ENCODE results near the gene SLC30A7.

Gene SLC30A7

DNA sequence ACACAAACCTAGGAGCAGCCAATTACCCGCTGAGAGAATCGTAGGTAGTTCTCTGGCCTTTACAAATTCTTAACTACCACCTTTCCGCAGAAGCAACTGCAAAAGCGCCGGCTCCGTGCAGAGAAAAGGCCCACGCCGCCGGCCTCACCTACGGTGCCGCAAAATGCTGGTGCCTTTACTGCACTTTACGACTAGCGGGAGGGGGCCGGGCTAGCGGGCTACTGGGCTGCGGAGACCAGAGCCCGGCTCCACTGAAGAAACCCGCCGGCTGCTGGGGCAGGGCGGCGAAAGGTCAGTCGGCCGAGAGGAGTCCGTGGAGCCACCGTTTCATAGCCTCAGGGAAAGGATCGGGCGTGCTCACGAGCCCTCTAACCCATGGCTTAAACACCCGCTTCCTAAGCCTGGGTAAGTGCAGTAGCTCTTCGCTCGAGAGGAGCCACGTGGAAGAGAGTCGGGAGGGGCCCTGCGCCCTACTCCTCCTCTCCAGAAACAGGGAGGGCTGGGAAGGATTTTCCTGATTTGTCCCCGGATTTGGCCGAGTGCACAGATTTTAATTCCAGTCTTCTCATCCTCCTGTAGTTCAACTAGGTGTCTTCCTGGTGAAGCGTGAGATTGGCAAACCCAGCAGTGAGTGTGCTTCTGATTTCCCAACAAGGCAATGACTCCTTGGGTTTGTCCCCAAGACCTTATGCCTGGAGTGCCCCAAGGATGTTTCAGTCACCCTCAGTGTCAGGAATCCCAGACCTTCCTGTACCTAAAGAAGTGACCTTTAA lies 130.0 kb downstream of the SLC30A7 start, which contains the start of gene DPH5:
TSS of gene DPH5 (minus strand) at position 128 of the 773 bp plus-strand sequence. CDS start 341 bp downstream, outside the sequence.
- DNase-seq (ENCODE audit: low read depth) = peak; percentile 95

DNA sequence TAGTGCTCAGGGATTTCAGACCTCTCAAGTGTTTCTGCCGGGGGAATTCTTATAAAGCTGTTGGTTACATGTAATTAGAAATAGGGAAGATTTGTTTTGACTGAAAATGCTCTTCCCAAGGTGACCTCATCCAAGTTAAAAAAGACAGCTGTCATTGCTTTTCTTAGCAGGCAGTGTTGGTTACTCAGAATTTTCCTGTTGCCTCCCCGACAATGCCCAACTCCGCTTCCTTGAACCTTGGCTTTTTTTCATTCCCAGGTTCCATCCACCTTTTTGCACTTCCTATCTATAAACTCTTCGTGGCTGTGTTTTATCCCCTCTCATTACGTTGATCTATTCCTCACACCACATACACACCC lies 130.5 kb downstream of the SLC30A7 start:
- DNase-seq (ENCODE audit: low read depth) = no peak

DNA sequence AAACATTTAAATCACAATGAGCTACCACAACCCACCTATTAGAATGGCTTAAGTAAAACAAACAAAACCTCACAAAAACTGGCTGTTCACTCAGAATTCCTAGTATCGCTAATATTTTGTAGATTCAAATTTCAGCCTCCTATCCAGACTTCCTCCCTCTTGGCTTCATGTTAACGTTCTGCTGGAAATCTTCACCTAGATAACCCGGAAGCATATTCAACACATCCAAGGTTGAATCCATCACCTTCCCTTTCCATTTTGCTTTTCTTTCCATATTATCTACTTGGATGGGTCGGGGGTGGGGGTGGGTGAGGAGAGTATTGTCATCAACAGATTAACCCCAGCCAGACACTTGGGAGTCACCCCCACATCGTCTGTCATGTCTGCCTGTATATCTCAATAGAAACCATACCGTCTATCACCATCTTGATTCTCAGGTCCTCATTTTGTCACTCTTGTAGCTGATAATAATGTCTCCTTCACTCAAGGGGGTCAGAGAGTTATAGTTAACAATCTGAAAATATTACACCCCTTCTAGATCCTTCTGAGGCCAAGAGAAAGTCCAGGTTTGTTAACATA lies 131.4 kb downstream of the SLC30A7 start:
- no peak for DNase-seq (ENCODE audit: low read depth)

DNA sequence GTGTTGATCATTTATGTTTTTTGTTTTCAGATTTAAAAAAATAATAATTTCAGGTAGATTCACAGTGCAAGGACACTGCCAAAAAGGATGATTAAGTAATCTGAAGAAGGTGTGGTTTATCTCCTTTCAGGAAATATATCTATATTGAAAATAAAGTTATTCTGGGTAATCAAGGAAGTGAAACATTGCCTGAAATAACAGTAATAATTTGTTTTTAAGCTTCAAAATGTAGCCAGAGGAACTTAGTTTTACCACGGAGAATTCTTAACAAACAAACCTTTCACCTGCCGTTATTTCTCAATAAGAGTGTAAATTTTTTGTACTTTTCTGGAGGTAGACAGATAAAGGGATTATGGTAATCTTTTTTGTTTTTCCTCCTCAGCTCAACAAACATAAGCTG lies 132.6 kb downstream of the SLC30A7 start:
- DNase-seq (ENCODE audit: low read depth) = no peak

DNA sequence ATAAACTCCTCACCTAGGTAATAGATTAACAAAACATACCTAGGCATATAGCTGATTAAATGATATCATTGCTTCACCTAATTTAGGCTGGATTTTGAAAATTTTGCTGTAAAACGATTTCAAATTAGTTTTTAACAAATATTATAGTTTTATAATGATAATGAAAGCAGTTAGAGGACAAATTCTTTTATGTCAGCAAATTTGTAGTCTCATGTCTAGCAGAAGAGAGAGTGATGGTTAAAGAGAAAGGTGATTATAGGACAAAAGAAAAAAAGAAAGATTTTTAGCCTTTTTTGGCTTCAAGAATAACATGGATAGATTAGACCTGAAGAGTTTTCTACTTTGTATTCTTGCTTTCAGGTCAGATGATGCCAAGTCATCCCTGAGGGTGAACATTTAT lies 133.3 kb downstream of the SLC30A7 start:
- no peak for DNase-seq (ENCODE audit: low read depth)

DNA sequence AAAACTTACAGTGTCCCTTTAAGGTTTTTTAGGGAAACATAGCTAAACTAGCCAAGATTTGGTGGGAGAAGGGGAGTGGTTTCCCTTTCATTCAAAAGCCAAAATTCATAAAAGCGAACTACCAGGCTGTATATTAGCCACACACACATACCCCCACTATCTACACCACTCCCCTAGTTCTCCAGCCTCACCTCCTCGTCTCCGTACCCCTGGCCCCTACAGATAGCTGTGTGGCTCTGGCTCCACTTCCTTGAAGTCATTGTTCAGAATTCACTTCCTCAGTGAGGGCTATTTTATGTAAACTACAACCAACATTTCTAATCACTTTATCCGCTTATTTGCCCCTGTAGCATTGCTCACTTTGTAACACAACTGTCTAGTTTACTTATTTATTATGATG lies 135.0 kb downstream of the SLC30A7 start:
- no peak for DNase-seq (ENCODE audit: low read depth)
